ENCODE data around the gene BPI.
"Not testable (repeated sequence)": the region's sequence is repeated elsewhere in the genome, so short reads cannot be mapped to it uniquely, and the experiment has no call there.

BPI gene

DNA sequence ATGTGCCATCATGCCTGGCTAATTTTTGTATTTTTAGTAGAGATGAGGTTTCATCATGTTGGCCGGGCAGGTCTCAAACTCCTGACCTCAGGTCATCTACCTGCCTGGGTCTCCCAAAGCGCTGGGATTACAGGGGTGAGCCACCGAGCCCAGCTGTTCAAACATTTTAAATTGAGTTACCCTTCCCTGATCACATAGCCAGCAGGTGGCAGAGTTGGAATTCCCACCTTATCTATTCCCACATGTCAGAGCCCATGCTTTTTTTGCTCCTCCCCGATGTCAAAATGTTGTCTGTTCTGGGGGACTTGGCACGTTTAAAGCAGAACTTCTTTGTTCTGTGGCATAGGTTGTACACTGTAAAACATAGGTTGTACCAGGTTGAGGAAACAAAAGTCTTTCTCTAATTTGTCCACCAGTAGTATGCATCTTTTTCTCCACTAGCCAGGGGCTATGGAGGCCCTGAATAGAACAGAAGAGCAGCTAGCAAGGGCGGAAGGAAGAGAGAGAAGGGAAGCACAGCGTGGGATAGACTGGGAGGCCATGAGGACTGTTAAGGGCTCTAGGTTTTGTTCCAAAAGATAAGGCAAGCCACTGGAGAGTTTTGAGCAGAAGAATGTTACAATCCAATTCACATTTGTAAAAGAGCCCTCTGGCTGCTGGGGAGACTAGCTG, 35.0 kb downstream of the BPI start:
- no peak for DNase-seq

DNA sequence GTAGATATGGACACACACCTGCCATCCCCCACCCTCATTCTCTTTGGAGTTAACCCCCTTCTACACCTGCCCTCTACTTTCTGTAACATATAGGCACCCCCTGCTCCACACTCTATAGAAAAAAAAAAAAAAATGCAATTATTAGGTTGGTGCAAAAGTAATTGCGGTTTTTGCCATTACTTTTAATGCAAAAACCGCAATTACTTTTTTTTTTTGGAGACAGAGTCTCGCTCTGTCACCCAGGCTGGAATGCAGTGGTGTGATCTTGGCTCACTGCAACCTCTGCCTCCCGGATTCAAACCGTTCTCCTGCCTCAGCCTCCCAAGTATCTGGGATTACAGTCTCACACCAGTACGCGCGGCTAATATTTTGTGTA, 35.6 kb downstream of the BPI start:
- not testable (repeated sequence) for DNase-seq

DNA sequence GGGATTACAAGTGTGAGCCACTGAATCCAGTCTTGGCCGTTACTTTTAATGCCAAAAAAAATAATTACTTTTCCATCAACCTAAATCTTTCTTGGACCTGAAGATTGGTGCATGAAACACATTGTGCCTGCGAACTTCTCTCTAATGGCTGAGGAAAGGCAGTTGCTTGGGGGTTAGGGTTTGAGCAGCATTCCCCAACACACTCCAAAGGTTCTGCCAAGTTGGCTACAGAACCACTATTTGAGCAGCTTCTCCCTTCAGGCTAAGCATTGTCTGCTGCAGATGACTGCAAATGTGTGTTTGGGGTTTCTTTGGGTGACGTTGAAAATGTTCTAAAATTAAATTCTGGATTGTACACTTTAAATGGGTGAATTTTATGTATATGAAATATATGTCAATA, 36.0 kb downstream of the BPI start:
- no peak for DNase-seq

DNA sequence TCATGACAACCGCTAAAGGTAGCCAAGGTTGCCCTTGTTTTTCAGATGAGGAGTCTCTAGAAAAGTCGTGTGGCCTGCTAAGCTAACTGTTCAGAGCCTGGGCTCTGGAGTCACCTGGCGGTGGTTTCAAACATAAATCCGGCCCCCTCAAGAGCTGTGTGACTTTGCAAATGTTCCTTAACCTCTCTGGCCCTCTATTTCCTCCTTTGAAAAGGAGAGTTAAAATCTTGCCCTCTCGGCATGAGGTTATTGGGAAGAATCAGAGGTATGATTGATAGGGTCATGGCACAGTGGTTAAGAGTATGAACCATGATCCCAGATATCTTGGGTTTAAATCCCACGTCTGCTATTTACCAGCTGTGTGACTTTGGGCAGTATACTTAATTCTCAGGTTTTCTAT, 36.7 kb downstream of the BPI start:
- no peak for DNase-seq

DNA sequence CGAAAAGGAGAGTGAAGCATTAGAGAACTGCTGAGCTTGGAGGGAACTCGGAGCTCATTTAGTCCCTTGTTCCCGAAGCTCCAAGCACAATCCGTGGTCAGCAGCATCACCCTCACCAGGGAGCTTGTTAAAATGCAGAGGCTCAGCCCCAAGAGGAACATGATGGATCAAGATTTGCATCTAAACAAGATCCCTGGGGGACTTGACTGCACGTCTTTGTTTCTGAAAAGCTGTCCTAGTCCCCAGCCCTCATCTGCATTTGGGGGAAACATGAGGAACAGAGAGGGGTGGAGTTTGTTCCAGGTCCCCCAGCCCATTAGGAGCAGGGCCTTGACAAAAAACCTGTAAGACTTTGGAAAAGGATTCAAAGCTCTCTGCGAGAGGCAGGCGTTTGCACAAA, 38.3 kb downstream of the BPI start:
- no peak for DNase-seq

DNA sequence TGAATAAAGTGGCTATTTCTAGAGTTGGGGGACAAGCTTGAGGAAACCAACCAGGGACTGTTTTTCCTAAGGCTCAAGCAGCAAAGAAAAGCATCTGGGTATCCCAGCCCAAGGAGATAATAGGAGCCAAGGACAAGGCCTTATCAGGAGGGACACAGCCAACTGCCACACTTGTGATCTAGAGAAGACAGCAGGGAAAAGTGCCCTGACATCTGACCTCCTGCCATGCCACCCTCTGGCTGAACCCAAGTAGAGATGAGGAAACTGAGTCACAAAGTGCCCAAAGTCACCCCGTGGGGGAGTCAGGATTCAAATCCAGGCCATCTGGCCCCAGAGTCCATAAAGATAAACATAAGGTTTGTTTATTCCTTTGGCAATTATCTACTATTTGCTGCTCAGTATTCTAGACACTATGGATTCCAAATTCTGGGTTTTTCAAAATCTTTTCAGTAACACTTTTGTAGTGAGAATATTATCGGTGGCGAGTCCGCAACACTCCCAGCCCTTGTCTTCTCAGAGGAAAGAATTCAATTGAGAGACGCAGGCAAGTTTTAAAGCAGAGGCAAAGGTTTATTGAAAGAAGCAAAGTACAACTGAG, 38.9 kb downstream of the BPI start:
- DNase-seq, result no peak

DNA sequence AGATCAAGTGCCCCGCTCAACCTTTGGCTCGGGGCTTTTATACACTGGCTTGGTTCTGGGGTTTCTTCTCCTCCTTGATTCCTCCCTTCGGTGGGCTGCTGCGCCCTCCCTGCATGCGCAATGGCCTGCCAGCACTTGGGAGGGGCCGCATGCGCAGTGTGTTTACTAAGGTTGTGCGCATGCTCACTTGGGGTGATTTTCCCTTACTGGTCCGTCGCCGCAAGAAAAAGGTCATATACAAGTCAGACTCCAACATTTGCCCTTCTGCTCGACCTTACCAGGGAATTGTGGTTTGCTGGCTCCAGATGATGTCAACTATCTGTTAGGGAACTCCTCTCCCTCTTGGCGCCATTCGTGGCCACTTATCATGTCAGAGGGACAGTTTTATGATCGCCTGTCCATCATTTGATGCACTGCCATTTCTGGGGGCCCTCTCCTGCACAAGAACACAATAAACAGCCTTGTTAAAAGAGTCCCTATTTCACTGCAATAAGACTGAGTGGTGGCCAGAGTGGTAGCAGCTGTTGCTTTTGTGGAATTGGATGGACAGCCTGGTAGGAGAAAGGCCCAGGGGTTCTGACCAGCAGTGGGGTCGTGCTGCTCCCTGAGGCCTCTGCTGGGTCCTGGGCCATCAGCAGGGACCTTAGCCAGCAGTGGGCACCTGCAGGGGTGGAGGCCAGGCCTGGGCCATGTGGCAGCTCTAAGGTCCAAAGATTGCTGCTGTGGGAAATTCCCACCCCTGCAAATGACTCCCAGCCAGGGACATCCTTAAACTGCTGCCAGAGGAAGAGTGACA, 39.6 kb downstream of the BPI start:
- DNase-seq, result peak; percentile 26

DNA sequence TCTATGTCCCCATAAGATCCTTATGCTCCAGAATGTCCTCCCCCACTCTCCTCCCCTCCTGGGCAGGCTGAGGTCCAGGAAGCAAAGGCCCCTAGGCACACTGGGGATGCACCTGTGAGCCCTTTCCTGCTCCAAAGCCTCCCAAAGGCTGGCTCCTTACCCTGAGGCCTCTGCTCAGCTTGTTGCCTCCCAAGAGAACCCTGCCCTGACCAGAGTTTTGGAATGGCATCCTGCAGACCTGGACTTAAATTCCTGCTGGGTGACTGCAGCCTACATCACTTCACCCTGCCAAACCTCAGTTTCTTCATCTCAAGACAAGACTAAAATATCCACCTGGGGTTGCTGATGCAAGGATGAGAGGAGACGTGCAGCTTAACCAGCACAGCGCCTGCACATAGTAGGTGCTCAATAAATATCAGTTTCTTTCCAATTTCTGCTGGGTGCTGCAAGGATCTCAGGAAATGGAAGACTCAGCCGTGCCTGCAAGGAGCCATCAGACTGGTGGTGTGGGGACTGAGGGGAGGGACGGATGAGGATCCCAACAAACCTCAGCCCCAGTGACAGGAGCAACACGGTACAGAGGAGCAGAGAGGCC, 40.2 kb downstream of the BPI start:
- no peak for DNase-seq

DNA sequence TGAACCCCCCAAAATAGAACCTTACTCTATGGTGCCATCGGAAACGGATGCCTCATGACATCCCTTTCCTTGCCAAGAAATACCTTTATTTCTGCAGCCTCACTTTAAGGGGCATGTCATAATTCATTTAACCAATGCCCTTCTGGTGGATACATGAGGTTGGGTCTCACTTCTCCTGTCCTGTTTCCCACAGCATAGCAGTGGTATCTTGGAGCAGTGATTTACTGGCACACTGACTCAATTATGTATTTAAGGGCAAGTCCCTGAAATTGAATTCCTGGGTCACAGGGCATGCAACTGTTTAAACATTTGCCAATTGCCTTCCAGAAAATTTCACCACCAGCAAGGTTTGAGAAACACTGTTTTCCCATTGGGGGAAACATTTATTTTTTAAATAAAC, 41.7 kb downstream of the BPI start:
- DNase-seq, result no peak

DNA sequence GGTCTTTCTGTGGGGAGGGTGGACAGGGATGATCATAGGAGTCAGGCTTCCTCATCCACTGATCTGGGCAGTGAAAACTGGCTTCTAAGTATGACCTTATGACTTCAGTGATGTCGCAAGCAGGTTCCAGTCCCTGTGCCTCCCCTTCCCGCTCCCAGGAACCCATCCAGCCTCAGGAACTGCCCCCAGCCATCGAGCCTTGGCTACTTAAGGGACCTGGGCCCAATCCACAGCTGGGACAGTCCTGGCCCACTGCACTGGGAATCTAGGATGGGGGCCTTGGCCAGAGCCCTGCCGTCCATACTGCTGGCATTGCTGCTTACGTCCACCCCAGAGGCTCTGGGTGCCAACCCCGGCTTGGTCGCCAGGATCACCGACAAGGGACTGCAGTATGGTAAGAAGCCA, 42.3 kb downstream of the BPI start, which contains the start of gene LBP:
TSS of gene LBP (plus strand) at position 236 of the 405 bp plus-strand sequence. CDS start at position 271, 35 bp downstream.
- no peak for DNase-seq

DNA sequence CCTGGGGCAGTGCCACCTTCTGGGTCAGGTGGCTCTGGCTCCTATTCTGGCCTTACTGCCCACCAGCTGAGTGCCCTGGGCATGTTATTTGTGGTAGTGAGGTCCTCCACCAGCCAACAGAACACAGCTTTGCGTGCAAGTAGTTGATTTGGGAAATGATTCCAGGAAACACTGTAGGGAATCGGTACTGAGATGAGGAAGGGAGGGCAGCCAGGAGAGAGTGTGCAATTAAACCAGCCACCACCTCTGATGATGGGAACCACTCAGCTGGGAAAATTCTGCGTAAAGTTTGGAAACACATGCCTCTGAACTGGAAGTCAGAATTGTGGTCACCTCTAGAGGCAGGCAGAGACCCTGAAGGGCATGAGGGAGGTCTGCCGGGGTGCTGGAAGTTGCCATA, 42.8 kb downstream of the BPI start:
- DNase-seq, result no peak

DNA sequence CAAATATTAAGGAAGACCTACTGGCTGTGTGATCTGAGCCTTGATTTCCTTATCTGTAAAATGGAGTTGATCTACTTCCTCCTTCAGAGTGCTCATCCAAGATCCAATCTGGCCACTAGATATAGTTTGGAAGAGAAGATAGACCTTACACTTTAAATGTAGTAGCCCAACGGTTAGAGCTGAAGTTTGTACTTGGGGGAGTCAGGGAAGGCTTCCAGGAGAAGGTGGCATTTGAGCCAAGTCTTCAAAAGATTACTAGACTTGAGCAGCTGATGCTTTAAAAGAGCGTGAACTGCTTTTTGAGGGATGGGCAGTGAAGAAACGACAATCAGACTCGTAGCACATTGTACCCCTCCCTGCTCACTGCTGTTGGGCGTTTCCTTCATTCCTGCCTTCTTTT, 45.9 kb downstream of the BPI start:
- no peak for DNase-seq

DNA sequence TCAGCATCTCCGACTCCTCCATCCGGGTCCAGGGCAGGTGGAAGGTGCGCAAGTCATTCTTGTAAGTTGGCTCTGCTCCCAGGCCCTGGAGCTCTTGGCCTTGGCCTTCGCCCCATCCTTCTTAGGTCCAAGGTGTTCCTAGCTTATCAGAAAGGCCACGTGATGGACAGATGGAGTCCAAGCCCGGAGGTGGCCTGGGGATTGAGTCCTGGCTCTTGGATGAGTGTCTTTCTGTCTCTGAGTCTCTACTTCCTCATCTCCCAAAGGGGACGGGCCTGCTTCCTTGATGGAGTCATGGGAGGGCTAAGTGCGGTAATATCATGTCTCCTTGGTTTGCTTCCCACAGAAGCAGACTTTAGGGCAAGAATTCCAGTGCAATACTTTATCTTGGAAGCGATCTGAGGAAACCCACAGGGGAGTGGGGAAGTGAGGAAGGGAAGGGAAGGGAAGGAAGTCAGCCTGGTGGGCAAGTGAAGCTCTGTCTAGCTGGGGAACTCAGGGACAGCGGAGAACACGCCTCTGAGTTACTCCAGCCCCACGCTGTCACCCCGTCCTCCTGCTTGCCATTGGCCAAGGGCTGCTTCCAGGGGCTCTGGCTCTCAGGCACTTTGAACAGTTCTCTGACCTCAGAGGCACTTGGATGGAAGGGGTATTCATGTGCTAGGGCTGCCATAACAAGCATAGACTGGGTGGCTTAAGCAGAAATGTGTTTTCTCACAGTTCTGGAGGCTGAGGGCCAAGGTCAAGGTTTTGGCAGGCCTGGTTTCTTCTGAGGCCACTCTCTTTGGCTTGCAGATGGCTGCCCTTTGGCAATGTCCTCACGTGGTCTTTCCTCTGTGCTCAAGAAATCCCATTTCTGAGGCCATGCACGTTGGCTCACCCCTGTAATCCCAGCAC, 47.2 kb downstream of the BPI start:
- DNase-seq, result no peak

DNA sequence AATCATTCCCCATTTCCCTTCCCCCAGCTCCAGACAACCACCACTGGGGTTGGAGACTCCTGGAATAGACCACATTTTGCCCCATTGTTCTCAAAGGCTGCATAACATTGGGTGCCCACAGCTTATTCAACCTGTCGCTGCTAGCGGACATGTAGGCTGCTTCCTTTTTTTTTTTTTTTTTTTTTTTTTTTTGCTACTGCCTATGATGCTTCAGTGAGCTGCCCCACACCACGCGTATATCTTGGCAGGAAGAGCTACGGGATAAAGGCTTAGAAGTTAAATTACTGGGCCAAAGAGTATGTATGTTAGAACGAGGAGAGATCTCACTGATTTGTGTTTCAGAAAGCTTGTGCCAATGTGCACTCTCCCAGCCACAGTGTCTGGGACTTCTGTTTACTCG, 49.4 kb downstream of the BPI start:
- DNase-seq, result no peak

DNA sequence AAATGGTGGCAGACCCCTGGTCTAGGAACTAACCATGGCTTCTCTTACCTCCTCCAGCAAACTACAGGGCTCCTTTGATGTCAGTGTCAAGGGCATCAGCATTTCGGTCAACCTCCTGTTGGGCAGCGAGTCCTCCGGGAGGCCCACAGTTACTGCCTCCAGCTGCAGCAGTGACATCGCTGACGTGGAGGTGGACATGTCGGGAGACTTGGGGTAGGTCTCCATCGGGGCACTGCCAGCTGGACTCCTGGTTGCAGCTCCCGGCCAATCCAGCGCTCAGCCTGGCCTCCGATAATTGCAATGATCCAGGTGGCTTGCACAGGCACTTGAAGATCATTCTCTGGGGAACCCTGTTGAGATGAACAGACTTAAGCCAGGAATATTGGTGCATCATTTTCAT, 50.3 kb downstream of the BPI start:
- DNase-seq, result no peak

DNA sequence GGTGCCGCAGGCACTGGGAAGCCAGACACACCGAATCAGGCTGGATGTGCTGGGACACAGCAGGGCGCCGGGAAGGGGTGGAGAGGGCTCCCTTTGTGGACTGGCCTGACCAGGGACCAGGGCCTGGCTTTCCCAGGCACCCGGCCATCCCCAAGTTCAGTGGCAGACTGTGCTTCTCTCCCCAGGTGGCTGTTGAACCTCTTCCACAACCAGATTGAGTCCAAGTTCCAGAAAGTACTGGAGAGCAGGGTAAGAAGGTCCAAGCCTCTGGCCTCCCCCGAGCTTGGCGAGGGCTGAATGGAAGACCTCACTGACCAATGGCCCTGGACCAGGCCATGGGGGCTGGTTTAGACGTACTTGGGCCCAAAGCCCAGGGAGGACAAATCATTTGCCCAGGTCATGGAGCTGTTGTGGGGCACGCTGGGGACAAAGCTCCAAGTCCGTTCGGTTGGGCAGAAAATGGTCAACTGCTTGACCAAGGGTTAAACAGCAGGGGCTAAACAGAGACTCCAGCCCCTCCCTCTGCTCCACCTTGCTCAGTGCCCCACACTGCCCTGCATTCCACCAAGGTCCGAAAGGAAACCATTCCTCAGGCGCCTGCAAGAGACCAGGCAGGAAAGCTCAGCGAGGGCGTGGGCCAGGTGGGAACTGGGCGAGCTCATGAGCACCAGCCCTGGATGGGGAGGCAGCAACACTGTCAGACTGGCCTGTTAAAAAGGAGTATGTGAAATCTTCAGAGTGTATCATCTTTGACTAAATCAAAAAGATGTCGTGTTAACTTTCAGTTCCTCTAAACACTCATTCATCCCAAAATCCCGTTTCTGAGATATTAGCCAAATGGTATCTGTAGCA, 51.4 kb downstream of the BPI start:
- no peak for DNase-seq

DNA sequence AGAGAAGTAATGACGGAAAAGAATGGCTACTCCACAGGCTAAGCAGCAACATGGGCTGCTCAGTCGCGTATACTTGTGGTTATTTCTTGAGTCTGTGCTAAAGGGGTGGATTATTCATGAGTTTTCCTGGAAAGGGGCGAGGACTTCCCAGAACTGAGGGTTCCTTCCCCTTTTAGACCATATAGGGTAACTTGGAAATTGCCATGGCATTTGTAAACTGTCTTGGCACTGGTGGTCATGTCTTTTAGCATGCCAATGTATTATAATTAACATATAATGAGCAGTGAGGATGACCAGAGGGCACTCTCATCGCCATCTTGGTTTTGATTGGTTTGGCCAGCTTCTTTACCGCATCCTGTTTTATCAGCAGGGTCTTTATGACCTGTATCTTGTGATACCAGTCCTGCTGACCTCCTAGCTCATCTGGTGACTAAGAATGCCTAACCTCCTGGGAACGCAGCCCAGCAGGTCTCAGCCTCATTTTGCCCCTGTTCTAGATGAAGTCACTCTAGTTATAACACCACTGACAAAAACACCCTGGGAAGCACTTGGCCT, 53.8 kb downstream of the BPI start:
- DNase-seq, result no peak

DNA sequence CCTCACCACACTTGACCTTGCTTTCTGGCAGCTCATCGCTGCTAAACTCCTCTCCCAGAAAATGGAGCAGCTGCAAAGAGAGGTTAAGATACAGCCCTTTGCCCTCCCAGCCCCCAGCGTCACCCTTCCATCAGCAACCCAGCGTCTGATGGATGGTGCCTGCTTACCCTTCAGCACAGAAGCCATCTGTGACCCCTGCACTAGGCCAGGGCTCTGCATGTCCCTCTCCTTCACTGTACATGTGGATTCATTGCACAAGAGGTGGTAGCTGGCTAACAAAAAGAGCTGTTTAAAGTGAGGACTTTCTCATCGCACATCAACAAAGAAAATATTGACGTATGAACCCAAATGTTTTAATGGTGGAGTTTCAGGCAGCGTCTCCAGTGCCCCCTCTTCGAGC, 54.6 kb downstream of the BPI start:
- DNase-seq, result no peak

DNA sequence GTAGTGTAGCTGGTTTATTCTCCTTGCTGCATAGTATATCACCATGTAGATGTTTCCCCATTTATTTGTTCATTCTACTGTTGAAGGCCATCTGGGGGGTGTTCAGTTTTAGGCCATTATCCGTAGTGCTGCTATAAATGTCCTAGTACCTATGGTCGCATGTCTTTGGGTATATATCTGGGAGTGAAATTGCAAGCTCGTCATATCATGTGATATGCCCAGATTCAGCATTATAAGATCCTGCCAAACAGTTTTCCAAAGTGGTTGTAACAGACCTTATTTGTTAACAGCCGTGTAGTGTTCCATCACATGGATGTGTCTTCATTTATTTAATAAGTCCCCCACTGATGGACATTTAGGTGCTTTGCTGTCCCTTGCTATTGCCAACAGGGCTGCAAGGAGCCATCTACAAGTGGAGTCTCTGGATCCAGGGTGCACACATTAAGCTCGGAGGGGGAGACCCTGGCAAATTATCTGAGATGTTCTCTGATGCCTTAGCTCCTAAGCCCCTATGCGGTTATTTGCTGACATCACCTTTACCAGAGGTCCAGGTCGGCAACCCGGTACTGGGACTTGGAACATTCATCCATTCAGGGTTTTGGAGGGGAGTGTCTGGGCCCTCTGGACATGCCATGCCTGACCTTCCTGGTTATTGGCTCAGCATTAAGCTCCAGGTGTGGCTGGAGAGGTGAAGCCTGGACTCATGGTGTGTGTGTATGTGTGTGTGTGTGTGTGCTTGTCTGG, 59.2 kb downstream of the BPI start:
- DNase-seq, result no peak

DNA sequence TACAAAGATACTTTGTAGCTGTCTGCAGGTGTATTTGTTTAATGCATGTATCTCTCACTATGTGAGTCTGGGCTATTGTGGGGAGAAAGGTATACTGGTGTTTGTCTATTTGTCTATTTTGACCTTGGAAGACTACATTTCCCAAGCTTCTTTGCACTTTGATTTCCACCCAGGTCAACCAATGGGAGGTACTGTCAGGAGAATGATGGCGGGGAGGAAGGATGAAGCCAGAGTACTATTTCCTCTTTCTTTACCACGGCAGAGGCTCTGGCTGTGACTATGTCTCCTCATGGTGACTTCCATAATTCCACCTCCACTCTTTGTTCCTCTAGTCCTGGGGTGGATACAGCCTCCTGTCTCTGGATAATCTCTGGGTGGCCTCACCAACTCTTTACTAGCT, 65.4 kb downstream of the BPI start:
- peak; percentile 11 for DNase-seq

DNA sequence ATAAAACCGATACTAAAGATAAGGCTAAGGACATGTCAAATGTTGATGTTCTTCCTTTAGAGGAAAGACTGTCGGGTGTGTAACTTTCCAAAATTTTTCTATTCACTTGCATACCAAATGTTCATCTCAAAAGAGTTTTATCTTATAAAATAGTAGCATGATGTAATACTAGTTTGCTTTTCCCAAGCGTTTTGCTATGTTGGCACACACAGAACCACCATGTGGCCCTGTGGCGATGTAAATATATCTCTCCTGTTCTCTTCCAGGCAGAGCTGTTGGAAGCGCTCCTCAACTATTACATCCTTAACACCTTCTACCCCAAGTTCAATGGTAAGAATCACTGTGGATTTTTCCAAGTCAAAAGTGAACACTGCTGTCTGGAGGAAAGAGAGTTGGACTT, 68.8 kb downstream of the BPI start:
- no peak for DNase-seq

All from fibroblast of skin of right biceps (primary cell).